ENCODE data around the gene C2CD4D. TPM values are rescaled to one million over a fixed set of nuclear protein-coding genes. Genes with fewer than 3 reads are reported as not detected.

C2CD4D gene
- total RNA-seq, 1 experiment from 2014 or later, result 0.79 TPM

- Histone ChIP-seq H2BK20ac (ENCODE audit: low read depth, low read length, poor library complexity, severe bottlenecking) (no peak overlapping the region), H2BK12ac (ENCODE audit: insufficient read length, low read depth, low read length) (no peak overlapping the region), H3T11ph (ENCODE audit: low read length) (no peak overlapping the region), H4K20me1 (ENCODE audit: control insufficient read depth, insufficient read depth, insufficient read length) (no peaks in the 10 kb centered on the region), H2AFZ (ENCODE audit: low read length) (no peak overlapping the region), H3K18ac (ENCODE audit: insufficient read length, low read depth, low read length) (no peak overlapping the region), H3K4me2 (ENCODE audit: insufficient read depth, insufficient read length, low read length) (no peak overlapping the region), H3K9ac (ENCODE audit: extremely low read depth, insufficient read length, low read length) (no peak overlapping the region), H3K23ac (ENCODE audit: insufficient read length, low read depth, low read length) (no peak overlapping the region), H2BK15ac (ENCODE audit: low read depth, low read length) (no peak overlapping the region), H2AK5ac (ENCODE audit: insufficient read length, low read length) (no peak overlapping the region), H4K91ac (ENCODE audit: insufficient read length, low read depth, low read length) (no peak overlapping the region), H3K23me2 (ENCODE audit: insufficient read length, low read depth, low read length, poor library complexity, severe bottlenecking) (peaks cover 30% of the 10 kb centered on the region), H3K14ac (ENCODE audit: insufficient read depth, low read length) (no peak overlapping the region), H3K79me1 (ENCODE audit: insufficient read depth, low read depth, low read length, poor library complexity, severe bottlenecking) (no peaks in the 10 kb centered on the region), H3K4ac (ENCODE audit: low read depth, low read length) (no peak overlapping the region), H3K56ac (ENCODE audit: insufficient read length, low read depth, low read length) (no peak overlapping the region), H4K5ac (ENCODE audit: insufficient read length, low read depth, low read length) (no peak overlapping the region), H3K4me1 (ENCODE audit: insufficient read depth, low read length) (peaks cover 2% of the 10 kb centered on the region; the same call in 1 of the 2 replicates), H3K27me3 (ENCODE audit: insufficient read depth, low read length) (peaks cover 9% of the 10 kb centered on the region; the same call in 1 of the 2 replicates), H4K8ac (replicated peaks; ENCODE audit: insufficient read length, low read depth, low read length) (no peak overlapping the region), H3K9me3 (ENCODE audit: control insufficient read depth, low read depth, low read length) (no peaks in the 10 kb centered on the region), H3K79me2 (ENCODE audit: insufficient read depth, low read length) (no peaks in the 10 kb centered on the region), H3K27ac (ENCODE audit: insufficient read length, low read depth, low read length) (no peak overlapping the region), H2BK120ac (ENCODE audit: low read depth, low read length, poor library complexity, severe bottlenecking) (no peak overlapping the region), H2BK5ac (ENCODE audit: insufficient read length, low read length) (no peak overlapping the region)
- DNase-seq, result no peak
- peaks cover 36 to 37% of the 10 kb centered on the region in 2 experiments for H3K4me1 Mint-ChIP-seq
- H3K27ac Mint-ChIP-seq, result no peak overlapping the region
- no CpG with 5 or more reads among the region's 2 CpGs for WGBS (ENCODE audit: extremely low coverage, insufficient read length, low lambda C conversion rate)
- H3K27me3 Mint-ChIP-seq (ENCODE audit: low read depth), result peaks cover 41% of the 10 kb centered on the region
- no peak overlapping the region for H3K4me3 Mint-ChIP-seq
- H3K36me3 Mint-ChIP-seq (ENCODE audit: insufficient read depth in 1 of 3, low read depth in 3 of 3), result peaks cover 0 to 11% (median 0%) of the 10 kb centered on the region in 3 experiments; a peak in 2 of 7 replicates
- no peaks in the 10 kb centered on the region; a peak in 1 of 5 replicates for H3K9me3 Mint-ChIP-seq
- TF ChIP-seq CTCF (conservative IDR thresholded peaks at IDR 0.05), result no peak
Observed at GRCh38 chr1:151841141-151841540, 1.5 kb upstream of the C2CD4D start.

All from H9 (cell line).